Right ventricle myocardium inferior (tissue), 1 donor: ENCODE results near the gene DIS3L2. TPM values are rescaled to one million over a fixed set of nuclear protein-coding genes. Genes with fewer than 3 reads are reported as not detected.
"Not testable (repeated sequence)": the region's sequence is repeated elsewhere in the genome, so short reads cannot be mapped to it uniquely, and the experiment has no call there.

ENCODE experiments used
- ATAC-seq: fragments of 200-7000 bp; cut with Tn5 transposase; one replicate; pipeline ENCODE4 v1.9.1; 2020; ENCODE audit warnings: mild to moderate bottlenecking, moderate library complexity
- DNase-seq: peaks from one replicate; pipeline ENCODE4 v3.0.0; 2021; ENCODE audit errors: missing footprints
- intact Hi-C: fragments of 100-400 bp; cut with DNase I; formaldehyde crosslinking; loops from one replicate; pipeline ENCODE4 v1.11.0; 2022
- total RNA-seq: library from RNA; stranded (reverse); fragmentation: NEBNext Ultra II Directional; extraction: Animal tissue kit (Norgen Biotek cat#: 25700); gene quantifications from one replicate; pipeline ENCODE4 v1.2.1, GENCODE V29; 2021
- donor health status: DM: no; HTN: yes; CAD: no; lungs with severe emphysema.

Gene DIS3L2
- total RNA-seq, 1 donor from 2014 or later = 16.9 TPM

GRCh38 chr2:232326274-232327104 is 365.0 kb downstream of the DIS3L2 start:
- not testable (repeated sequence) for ATAC-seq
- DNase-seq = peak; percentile 40
- intact Hi-C loops = loop anchor here (5.0 to 10.0 kb wide), 3 partner anchors 108 to 419 kb away; partner anchors contain the start of gene NPPC

GRCh38 chr2:232327105-232328031 is 365.9 kb downstream of the DIS3L2 start:
- ATAC-seq = peak; percentile 42

DNA sequence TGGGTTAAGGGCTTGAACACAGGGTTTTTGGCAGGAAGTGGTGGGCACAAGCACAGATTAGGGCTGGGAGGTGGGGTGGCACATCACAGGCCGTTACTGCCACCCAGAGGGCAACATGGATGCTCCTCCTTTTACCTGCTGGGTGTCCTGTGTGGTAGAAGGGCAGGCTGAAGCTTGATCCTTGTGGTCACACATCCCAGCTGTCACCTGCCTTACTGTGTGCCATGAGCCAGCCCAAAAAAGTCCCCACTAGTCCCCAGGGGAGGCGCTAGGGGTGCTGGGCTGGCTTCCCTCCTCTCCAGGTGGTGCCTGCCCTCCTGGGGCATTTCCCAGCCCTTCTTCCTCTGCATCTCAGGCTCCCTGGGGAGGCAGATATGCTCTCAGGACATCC is 366.5 kb downstream of the DIS3L2 start:
- DNase-seq (peak; percentile 11), ATAC-seq (no peak)
- intact Hi-C loops = loop anchor here (5.0 to 10.0 kb wide), 3 partner anchors 107 to 421 kb away; partner anchors contain the start of gene NPPC

More at GRCh38 chr2:232327105-232328031, 365.9 kb downstream of the DIS3L2 start:
- peak; percentile 89 for DNase-seq
- intact Hi-C loops = loop anchor here (5.0 to 10.0 kb wide), 3 partner anchors 107 to 420 kb away; partner anchors contain the start of gene NPPC

GRCh38 chr2:232328516-232329460 is 367.3 kb downstream of the DIS3L2 start:
- intact Hi-C loops = loop anchor here (5.0 to 10.0 kb wide), 3 partner anchors 106 to 421 kb away; partner anchors contain the start of gene NPPC
- ATAC-seq (no peak), DNase-seq (peak; percentile 56)

DNA sequence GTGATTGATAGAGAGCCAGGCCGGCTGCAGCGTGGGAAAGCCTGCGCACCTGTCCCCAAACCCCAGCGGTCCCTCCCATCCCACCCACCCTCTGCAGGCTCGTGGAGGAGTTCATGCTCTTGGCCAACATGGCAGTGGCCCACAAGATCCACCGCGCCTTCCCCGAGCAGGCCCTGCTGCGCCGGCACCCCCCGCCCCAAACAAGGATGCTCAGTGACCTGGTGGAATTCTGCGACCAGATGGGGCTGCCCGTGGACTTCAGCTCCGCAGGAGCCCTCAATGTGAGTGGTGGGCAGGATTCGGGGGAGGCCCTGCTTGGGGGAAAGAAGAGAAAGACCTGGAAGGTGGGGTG is 368.2 kb downstream of the DIS3L2 start:
- intact Hi-C loops = loop anchor here (5.0 to 10.0 kb wide), 3 partner anchors 105 to 422 kb away; partner anchors contain the start of gene NPPC
- no peak for ATAC-seq
- DNase-seq = peak; percentile 25

DNA sequence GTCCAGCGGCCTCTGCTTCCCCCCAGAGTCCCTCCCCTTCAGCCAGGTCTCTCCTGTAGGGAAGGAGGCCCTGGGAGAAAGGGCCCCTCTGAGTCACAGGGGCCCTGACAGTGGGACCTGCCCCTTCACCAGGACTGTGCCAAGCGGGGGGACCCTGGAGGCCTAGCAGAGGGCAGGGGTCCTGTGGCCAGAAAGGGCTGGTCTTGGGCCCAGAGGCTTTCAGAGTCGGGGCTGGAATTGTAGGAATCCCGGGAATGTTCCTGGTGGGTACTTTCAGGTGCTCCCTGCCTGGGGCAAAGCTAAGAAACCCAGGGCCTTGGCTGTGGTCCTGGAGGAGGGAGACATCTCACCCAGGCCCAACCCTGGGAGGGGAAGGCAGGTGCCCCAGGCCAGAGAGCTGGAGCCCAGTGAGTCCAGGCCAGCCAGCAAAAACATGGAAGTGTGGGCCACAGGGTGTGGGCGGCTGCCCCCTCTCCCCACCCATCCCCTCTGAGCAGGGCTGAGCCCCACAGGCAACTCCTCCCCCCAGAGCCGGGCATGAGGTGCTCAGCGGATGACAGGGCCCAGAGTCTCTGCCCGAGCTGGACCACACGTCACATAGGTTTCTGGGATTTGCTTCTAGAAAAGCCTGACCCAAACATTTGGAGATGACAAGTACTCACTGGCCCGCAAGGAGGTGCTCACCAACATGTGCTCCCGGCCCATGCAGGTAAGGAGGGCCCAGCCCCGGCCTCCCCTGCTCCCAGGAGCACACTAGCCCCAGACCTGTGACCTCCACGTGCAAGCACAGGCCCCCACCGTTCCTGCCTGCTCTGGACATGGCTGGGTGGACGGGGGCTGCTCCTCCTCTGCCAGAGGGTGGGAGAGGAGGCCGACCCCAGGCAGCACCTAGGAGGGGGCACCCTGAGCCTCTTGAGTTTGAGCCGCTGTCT is 368.8 kb downstream of the DIS3L2 start:
- intact Hi-C loops = no loop called here
- ATAC-seq (no peak), DNase-seq (peak; percentile 53)

GRCh38 chr2:232331061-232331460 is 369.5 kb downstream of the DIS3L2 start:
- intact Hi-C loops = not testable (repeated sequence)
- DNase-seq = peak; percentile 86
- peak; percentile 79 for ATAC-seq

DNA sequence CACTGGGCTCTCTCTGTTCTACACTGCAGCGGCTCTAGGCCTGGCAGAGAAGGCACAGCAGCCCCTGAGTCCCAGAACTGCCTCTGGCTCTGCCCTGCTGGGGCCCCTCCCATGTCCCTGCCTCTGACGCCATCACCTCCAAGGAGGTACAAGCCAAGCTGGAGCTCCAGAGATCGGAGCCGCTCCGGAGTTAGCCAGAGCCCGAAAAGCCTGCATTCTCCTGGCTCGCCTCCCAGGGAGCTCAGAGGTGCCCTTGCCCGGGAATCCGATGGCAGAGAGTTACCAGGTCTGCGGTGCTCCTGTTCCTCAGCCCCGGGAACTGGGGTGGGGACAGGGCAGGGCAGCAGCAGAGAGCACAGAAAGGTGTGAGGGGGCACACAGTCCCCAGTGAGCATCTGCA is 370.1 kb downstream of the DIS3L2 start:
- peak; percentile 46 for ATAC-seq
- intact Hi-C loops = not testable (repeated sequence)
- peak; percentile 45 for DNase-seq

- ATAC-seq, intact Hi-C loops: not testable (repeated sequence)
- peak; percentile 33 for DNase-seq
Observed at GRCh38 chr2:232332244-232332939, 370.9 kb downstream of the DIS3L2 start.

GRCh38 chr2:232332940-232333259 is 371.4 kb downstream of the DIS3L2 start:
- no peak for ATAC-seq
- DNase-seq = peak; percentile 53
- intact Hi-C loops = no loop called here

DNA sequence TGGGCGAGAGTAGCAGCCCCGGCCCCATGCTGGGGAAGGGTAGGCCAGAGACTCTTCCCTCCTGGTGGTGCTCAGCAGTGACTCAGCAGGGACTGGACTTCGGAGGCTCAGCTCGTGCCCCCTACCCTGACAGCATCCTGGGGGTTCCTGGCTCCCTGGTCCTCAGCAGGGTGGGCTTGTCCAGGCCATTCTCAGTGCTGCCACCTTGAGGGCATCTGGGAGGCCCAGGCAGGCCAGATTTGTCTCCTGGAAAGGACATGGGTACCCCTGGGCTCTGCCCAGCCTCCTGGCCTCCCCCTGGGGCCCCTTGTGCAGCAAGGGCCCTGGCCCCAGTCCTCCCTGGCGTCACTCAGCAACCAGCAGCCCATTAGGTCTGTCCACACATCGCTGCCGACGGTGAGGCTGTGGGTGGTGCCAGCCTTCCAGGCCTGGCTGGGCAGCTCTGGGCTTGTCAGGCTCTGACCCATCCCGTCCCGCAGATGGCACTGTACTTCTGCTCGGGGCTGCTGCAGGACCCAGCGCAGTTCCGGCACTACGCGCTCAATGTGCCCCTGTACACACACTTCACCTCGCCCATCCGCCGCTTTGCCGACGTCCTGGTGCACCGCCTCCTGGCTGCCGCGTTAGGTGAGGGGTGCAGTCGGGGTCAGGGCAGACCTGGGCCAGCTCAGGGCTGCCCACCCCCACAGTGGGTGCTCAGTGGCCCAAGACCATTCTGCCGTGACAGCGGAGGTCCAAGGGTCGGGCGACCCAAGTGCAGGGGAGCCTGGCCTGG is 372.0 kb downstream of the DIS3L2 start:
- DNase-seq = peak; percentile 44
- ATAC-seq = no peak
- intact Hi-C loops = no loop called here

DNA sequence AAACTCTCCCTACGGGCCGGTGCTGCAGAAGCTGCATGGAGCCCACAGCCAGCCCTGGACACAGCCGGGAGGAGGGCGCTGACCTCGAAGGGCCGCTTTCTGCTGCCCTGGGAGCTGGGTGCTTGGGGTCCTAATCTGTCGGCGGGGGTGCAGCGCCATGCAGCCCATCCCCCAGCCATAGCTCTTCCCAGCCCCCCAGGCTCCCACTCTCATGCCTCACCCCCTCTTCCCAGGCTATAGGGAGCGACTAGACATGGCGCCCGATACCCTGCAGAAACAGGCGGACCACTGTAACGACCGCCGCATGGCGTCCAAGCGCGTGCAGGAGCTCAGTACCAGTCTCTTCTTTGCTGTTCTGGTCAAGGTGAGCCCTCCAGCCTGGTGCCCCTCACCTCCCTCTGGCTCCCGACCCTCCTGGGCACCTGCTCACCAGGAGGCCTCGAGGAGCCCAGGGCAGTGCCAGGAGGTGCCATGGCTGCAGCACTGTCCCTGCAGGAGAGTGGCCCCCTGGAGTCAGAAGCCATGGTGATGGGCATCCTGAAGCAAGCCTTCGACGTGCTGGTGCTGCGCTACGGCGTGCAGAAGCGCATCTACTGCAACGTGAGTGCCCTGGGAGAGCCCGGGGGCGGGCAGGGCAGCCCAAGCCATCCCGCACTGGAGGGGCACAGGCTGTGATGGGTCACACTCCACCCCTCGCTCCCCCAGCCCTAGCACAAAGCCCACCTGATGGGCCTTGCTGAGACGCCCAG is 372.8 kb downstream of the DIS3L2 start:
- DNase-seq = peak; percentile 45
- intact Hi-C loops, ATAC-seq: not testable (repeated sequence)

GRCh38 chr2:232334885-232335205 is 373.3 kb downstream of the DIS3L2 start:
- ATAC-seq, intact Hi-C loops: not testable (repeated sequence)
- peak; percentile 6 for DNase-seq

DNA sequence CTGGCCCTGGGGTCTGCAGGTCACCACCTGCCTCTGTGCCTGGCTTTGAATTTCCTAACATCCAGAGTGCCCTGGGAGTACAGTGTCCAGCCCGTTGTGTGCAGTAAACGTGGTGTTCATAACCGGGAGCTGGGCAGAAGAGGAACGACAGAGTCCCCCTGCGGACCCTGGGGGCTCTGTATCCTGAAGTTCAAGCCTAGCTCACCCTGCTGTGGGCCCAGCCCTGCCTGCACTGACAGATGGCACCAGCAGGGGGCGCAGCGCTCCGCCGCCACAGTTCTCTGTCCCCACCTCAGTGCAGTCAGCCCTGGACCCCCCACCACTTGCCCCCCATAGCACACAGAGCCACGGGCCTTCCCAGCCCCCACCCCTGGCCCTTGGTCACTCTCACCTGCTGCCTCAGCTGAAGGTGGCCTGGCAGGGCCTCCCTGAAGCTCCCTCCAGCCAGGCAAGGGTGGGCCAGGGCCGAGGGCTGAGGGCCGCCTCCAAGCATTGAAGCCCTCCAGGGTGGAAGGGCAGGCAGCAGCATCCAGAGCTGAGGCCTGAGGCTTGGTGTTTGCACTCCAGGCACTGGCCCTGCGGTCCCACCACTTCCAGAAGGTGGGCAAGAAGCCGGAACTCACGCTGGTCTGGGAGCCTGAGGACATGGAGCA is 373.8 kb downstream of the DIS3L2 start:
- peak; percentile 51 for DNase-seq
- intact Hi-C loops = not testable (repeated sequence)

GRCh38 chr2:232335859-232336215 is 374.3 kb downstream of the DIS3L2 start:
- intact Hi-C loops = no loop called here
- no peak for ATAC-seq
- no peak for DNase-seq

More for the DNA sequence above, 373.8 kb downstream of the DIS3L2 start:
- not testable (repeated sequence) for ATAC-seq
